HCEC 1CT (cell line): Measurements from ENCODE around the gene AKAP6.

Source experiments
- DNase-seq: peaks from one replicate; pipeline ENCODE4 v3.0.0-alpha.2; 2017

AKAP6 gene

DNA sequence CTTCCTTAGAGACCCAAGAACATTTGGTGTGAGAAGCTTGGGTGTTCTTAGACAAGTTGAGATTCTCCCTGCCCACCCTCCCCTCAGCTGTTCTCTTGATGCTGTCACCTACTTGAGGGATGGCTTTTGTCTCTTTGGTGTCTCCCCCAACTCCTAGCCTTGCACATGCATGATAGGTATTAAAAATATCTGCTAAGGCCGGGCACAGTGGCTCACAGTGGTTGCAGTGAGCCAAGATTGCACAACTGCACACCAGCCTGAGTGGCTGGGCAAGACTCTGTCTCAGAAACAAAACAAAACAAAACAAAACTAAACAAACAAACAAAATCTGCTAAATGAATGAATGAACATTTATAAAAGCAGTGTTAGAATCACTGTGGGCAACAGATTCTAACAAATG is 261.1 kb downstream of the AKAP6 start:
- no peak for DNase-seq

DNA sequence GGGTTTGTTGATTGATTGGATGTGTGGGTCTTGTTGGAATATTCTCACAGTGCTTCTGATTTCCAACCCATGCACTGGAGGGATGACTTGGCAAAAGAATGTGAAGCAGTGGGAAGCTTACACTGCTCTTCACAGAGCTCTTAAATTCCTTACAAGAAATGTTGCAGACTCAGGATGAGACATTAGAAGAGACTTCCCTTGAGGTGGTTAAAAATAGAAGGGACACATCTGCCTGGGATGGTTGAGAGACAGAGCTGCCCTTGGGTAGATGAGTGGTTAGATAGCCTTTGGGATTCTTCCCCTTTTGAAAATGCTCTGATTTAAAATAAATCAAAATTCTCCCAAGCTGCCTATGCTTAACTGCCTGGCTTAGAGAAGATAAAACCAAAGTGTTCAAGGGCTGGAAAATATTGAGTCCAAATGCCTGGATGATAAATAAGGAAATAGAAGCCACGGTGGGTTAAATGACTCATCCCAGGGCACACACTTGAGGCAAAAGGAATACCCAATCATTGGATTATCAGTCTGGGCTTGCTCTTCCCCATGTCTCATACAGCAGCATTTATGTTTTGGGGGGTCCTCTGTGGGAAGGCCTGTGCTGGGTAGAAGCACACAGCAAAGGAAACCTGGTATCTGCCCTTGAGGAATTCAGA is 264.3 kb downstream of the AKAP6 start:
- DNase-seq = peak; percentile 83

DNA sequence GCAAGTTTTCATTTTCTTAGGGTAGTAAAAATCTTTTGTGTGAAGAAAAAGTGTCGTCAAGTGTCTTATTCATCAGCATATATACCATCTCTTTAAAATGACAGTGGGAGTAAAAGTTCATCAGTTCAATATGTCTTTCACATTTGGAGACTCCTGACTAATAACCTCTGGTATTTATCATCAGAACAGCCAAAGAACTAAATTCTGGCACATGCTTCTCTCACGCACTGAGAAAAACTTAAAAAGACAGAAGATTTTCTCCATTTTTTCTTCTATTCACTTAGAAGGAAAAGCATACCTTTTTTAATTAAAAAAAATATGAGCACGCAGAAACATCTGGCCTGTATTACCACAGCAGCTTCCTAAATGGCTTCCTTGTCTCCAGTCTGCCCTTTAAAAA is 265.7 kb downstream of the AKAP6 start:
- peak; percentile 76 for DNase-seq

DNA sequence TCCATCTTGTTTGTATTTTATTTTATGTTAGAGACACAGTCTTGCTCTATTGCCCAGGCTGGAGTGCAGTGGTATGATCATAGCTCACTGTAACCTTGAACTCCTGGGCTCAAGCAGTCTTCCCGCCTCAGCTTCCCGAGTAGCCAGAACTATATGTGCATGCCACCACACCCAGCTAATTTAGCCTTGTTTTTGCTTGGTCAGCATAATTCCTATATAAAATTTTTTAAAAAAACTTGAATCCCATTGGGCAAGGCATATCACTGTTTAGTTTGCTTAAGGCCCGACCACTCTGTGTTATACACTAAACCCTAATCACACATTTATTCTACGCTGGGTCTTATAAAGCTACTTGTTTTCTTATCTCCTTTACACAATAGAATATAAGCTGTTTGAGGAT is 266.4 kb downstream of the AKAP6 start:
- DNase-seq = no peak

DNA sequence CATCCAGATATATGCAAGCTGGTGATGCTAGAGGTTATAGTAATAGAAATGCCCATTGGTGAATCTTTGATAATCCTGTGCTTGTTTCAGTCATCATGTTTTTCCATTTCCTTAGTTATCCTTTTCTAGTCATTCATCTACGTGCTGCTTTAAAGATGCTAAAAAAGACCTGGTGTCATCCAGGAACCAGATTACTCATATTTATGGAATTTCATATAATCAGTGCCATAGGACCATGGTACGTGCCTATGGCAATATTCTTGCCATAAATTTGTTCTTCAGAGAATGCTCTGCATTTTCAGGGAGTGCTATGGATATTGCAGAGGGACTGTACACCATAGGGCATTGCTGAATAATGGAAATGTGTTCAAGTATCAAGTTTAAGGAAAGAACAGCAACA is 267.3 kb downstream of the AKAP6 start:
- no peak for DNase-seq

DNA sequence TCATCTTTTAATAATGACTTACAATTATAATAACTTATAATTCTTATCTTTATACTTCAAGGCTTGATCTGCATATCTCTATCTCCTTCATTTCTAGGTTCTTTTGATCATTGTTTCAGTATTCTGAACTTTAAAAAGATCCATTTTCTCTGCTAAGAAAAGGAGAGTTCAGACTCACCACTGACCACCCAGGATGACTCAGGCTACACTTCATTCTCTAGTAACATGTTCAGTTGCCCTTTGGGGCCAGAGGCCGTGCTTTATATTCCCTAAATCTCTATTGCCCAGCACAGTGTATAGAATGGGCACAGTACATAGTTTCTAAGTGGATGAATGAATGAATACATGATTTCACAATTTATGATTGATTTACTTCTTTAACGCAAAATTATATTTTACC is 268.7 kb downstream of the AKAP6 start:
- DNase-seq = peak; percentile 58

DNA sequence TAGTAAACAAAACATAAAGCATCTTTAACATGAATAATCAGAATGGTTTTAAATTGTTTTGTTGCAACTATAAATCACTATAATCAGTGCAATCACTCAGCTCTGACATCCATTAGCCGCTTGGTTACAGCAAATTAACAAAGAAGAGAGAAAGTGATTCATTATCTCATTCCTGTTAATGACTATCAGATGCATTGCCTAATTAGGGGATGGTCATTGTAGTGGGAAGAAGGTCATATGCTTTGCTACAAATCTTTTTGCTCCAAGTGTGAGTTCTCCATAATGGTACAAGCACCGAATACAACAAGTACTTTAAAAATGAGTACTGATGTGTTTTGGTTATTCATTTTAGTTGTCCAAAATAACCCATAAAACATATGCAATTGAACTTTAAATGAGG is 272.0 kb downstream of the AKAP6 start:
- DNase-seq = no peak

DNA sequence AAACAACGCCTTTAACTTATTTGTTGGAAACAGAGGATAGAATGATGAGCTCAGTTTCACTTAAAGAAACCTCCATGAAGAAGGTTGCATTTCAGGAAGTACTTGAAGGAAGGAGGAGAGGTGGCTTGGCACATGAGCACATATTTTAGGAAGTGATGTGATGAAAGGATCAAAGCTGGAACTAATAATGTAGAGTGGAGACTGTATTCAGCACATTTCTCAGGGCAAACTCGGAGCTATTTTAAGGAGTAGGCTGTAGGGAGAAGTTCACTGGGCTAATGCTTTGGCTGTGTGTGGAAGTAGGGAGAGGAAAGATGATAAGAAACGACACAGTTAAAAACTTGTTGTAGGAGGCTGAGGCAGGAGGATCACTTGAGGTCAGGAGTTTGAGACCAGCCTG is 272.8 kb downstream of the AKAP6 start:
- no peak for DNase-seq

DNA sequence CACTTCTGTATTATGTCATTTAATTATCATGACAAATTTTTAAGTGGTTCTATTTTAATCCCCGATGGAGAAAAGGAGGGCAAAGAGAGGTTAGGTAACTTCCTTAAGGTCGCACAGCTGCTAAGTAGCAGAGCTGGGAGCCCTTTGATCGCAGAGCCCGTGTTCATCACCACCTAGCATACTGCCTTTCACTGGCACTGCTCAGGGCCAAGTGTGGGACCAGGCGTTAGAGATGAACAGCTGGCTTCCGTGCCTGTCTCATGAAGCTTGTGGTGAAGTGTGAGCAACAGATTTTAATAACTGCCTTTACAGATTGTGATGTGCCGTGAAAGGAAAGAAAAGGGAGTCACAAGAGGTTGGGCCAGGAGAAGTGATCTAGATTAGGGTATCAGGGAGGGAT is 273.6 kb downstream of the AKAP6 start:
- no peak for DNase-seq

DNA sequence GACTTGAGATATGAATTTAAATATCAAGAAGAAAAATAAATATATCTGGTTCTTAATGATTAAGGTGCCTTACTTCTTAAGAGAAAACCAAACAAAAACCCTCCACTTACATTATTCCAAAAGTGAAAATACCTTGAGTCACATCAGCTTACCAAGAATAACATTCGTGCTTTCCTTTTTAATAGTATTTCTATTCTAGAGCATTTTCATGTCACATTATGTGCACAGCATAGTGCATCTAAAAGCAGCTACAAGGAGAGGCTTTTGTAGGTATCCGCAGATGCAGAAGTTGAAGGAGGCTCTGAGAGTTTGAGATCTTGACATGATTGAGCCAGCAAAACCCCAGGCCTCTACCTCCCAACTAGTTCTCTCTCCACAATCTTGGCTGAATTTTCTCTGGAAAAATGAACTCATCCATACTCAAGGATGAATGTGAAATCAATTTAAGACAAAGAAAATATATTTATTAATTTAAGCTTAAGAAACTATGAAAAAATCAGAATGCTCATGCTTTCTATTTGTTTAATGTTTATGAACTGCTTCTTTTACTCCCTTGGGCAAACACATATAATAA is 275.0 kb downstream of the AKAP6 start:
- DNase-seq = no peak

DNA sequence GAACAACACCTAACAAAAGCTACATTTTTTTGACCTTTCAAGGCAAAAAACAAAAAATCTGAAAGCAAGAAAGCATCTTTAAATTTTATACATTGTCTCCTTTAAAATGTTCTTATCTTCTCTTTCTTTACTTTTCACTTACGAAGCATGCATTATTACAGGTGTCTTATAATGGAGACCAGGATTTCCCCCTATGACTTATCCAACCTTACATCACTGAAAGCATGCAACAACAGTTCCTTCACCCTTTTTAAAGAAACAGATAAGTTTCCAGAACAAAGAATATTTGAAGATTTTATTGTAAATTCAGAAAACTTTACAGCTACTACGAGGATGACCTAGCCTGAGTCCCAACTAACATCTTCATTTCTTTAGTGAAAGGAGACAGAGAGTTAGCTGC is 277.2 kb downstream of the AKAP6 start:
- DNase-seq = peak; percentile 44

DNA sequence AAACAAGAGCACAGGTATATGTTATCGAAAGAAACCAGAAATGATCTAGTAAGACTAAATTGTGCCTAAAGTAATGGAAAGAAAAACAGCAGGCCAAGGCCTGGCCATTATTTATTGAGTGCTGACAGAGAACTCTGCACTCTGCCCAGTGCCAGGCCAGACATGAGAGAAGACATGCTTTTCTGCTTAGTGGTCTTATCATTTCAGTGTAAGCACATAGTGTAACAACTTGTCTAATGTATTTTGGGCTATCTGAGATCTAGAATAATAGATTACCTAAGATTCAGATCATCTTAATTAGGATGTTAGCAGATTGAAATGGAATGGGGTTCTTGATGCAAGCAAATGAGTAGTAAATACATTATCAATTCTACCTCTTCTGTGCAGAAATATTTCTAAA is 278.3 kb downstream of the AKAP6 start:
- DNase-seq = no peak

DNA sequence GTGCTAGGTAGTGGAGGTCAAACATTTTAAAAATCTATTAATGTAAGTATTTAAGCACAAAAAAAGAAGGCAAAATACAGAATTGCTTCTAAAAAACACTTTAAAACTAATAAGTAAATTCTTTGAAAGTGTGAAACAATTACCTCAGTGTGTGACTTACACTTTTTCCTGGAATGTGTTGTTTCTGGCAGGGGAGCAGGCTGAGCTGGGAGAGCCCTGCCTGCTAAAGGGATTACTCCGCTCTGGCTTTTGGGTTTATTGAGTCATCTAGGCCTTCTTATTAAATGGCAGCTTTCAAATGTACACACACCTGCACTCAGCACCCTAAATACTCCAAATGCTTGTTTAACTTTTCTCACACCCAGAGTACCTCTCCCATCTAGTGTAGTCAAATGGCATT is 279.8 kb downstream of the AKAP6 start:
- peak; percentile 78 for DNase-seq

DNA sequence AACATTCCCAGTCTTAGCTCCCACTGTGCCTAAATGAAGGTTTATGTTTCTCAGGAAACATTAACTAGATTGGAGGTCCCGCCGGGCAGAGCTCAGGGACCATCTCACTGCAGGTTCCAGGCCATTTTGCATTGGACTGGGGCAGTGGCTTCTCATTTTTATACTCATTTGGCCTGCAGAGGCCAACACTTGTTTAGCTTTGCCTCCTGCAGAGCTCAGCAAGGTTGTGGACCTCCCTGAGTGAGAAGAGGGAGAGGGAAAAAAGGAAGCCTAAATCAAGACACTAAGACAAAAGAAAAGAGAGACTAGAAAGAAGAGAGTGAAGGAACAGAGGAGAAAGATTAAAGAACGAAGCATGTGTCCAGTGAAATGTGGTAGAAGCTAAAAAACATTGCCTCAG is 280.3 kb downstream of the AKAP6 start:
- DNase-seq = no peak

DNA sequence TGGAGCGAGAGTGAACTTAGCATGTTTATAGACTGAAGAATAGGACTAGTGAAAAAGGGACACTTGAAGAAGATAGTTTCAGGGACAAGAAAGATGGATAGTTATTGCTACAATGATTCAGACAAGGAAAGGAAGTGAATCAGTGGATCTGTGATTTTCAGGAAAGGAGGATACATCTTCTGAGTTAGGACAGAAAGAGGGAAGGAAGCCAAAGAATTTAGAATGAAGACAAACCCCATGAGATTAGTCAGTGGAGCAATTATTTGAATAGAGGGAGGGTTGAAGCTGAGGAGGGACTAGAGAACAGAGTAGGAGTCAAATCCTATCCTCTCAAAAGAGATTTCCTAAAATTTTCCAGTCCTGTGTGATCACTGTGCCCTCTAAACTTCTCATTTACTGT is 282.7 kb downstream of the AKAP6 start:
- DNase-seq = peak; percentile 96

DNA sequence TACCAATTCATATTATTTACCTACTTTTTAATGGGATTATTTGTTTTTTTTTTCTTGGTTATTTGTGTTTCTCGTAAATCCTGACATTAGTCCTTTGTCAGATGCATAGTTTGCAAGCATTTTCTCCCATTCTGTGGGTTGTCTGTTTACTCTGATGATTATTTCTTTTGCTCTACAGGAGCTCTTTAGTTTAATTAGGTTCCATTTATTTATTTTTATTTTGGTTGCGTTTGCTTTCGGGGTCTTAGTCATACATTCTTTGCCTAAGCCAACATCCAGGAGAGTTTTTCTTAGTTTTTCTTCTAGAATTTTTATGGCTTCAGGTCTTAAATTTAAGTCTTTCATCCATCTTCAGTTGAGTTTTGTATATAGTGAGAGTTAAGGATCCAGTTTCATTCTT is 289.9 kb downstream of the AKAP6 start:
- DNase-seq = peak; percentile 52

DNA sequence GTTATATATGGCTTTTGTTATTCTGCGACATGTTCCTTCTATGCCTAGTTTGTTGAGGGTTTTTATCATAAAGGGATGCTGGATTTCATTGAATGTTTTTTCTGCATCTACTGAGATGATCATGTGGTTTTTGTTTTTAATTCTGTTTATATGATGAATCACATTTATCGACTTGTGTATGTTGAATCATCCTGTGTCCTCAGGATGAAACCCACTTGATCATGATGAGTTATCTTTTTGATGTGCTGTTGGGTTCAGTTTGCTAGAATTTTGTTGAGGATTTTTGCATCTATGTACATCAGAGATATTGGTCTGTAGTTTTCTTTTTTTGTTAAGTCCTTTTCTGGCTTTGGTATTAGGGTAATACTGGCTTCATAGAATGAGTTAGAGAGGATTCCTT is 291.2 kb downstream of the AKAP6 start:
- peak; percentile 84 for DNase-seq

DNA sequence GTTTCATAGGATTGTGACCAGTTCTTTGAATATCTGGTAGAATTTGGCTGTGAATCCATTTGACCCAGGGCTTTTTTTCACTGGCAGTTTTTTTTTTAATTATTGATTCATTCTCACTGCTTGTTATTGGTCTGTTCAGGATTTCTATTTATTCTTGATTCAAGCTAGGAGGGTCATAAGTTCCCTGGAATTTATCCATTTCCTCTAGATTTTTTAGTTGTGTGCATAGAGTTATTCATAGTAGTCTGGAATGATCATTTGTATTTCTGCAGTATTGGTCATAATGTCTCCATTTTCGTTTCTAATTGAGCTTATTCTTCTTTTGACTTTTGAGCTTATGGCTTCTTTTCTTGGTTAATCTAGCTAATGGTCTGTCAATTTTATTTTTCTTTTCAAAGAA is 291.6 kb downstream of the AKAP6 start:
- peak; percentile 83 for DNase-seq

DNA sequence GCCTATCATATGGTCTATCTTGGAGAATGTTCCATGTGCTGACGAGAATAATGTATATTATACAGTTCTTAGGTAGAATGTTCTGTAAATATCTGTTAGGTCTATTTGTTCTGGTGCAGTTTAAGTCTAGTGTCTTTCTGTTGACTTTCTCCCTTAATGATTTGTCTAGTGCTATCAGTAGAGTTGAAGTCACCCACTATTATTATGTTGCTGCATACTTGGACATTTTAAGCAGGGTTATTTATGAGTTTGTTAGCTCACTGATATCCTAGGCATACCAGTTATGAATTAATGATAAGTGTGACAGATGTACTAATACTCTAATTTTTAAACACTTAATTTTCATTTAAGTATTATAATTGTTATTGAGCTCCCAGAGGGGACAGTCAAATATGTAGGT is 292.5 kb downstream of the AKAP6 start:
- DNase-seq = no peak

DNA sequence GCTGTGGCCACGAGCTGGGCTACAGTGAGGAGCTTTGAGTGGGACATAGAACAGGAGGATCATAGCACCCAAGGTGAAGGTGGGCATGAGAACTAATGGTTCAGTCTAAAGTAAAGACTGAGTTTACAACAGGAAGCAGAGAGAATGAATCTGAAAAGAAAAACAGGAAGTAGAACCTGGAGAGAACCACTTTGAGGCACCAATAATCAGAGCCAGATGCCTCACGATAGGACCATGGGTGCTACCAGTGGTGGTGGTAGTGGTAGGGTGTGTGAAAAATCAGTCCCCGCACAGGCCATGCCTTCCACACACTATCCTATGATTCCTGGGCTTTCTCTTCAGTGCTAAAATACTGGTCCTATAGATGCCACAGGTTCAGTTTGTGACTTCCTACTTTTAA is 293.6 kb downstream of the AKAP6 start:
- DNase-seq = no peak

DNA sequence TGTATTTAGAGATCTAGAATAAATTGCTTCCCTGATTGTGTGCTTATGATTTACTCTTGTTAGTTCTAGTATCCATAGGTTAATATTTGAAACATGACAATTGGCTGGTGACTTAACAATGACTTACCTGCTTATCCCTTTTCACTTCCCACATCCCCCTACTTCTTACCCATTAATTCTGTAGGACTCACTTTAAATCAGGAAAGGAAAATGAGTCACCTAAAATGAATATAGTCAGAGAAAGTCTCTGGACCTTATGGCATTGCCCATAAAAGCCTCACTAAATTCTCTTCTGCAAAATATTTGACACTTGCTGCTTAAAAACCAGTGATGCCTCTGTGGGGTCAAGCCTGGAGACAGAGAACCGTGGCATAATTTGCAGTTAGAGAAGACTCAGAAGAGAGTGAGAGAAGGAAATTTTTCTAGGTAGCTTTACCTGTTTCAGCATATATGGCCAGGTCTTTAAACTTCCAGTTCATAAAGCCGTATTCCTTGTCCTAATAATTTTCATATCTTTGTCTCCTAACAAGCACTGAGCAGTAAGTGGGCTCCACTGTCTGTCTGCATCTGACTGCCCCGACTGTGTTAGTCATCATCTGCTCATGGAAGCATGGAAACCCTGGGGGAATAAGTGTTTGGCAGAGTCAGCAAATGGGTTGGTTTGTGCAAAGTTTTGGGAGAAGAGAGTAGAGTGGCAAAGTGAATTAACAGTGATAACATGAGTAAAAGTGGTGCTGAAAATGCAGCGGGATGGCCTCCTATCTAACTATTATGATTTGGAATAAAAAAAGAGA is 294.4 kb downstream of the AKAP6 start:
- peak; percentile 9 for DNase-seq

DNA sequence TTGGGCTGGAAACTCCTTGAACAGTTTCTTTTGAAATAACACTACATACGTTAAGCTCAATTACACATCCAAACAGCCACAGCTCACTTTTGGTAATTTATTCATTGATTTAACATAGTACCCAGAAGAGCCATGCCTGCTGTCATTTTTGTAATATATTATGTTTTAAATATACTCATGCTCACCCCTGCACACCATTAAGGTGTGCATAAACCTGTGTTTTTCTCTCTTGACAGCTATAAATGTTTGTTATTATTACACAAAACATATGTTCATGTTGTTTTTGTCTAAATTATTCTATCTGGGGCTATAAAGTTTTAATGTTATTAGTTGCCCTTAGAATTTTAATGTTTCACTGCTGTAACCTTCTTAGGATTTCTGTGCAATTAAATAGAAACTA is 296.1 kb downstream of the AKAP6 start:
- no peak for DNase-seq

DNA sequence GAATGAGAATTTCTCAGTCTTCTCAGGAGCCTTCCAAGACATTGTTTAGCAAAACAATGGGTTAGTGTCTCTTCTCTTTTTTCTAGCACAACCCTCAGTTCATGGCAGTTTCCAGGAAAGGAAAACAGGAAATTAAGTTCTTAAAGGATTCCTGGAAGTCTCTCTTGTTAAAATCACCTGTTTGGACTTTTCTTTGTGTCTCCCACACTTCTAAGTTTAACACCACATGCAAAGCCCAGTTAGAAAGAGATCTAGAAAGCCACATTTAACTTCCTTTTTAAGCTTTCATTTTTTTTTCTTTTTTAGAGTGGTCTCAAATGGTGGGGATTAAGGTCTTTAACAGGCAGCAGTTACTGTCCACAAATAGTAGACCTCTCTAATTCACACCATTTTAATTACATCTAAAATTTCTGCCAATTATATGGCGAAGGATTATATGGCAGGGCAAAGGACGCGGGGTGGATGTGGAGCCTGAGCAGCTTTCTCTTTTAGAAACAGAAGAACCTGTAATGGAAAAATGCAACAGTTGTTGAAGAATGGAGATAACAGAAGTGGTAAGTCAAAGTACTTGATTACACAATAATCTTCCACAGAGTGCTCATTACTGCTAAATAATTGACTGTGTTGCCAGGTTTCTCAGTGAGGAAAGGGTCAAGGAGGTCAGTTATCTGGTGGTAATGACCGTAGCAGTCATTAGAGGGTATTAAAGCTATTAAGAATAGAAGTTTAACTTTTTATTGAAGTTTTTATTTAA is 298.6 kb downstream of the AKAP6 start:
- DNase-seq = no peak

DNA sequence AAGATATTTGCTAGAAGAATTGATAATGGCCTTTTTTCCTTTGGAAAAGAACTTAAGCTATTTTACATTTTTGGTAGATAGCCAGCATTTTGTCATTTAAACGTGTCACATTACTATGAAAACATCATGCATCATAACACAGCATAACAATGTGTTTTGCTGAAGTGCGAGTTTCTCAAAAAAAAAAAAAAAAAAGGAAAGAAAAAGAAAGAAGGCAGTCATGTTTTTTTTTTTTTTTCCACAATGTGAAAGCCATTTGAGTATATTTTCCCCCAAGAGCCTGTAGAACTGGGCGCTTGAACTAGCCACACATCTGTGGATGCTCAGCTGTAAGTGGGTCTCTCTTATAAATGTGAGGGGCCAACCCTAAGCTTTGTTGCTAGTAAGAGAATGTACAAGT is 300.1 kb downstream of the AKAP6 start:
- DNase-seq = no peak
